Astrocyte of the spinal cord (primary cell): ENCODE data around the gene SIRT3.
"Not testable (repeated sequence)": the region's sequence is repeated elsewhere in the genome, so short reads cannot be mapped to it uniquely, and the experiment has no call there.

Source experiments
- DNase-seq: peaks from one replicate; pipeline ENCODE4 v3.0.0; 2011; ENCODE audit warnings: low read depth, low spot score
- H3K4me3 ChIP-seq: 2 replicates; pipeline ENCODE4 v1.5.1; 2011; ENCODE audit warnings: low read depth, mild to moderate bottlenecking, low read length, moderate library complexity
- in situ Hi-C: cut with HindIII; loops from 2 replicates; pipeline ENCODE4 v1.10.0; 2017; ENCODE audit warnings: low sequenced_read_pairs
- TF ChIP-seq, protein P1 (sequence below): IDR thresholded peaks from 2 replicates; pipeline ENCODE4 v1.5.1; 2012; ENCODE audit warnings: low read depth, mild to moderate bottlenecking, low read length, inconsistent platforms

Gene SIRT3

DNA sequence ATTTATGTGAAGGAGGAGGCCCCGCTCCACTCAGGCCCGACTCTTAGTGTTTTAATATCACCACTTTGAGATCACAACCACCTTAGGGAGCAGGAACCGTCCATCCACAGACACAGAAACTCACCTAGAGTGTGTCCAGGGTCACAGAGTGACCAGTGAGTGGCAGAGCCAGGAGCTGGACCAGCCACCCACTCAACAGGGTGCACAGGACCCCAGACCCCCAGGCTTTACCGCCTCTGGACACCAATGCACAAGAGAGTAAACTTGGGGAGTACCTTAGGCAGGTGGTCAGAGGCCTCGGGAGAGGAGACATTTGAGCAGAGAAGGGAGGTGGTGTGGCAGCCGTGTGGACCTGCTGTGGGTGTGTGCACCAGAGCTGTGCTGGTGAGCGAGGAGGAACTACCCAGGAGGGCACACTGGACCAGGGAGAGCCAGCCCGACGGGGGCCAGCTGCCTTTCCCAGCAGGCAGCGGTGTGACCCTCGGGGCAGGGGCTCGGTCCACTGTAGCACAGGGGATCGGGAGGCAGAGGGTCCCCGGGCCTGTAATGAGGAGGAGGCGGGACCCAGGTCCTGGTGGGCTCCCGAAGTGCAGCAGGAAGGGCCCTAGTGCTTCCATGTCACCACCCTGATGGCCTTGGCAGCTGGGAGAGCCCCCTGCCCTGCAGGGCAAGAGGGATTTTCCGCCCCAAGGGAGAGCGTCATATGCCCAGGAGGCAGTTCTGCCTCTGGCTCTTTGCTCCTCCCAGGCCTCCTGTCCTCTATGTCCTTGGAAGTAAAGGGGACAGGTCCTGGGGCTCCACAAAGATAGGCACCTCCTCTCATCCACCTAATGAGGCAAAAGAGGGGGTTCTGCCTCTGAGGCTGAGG is 34.5 kb upstream of the SIRT3 start:
- in situ Hi-C loops, result no loop called here
- TF ChIP-seq, protein P1, sequence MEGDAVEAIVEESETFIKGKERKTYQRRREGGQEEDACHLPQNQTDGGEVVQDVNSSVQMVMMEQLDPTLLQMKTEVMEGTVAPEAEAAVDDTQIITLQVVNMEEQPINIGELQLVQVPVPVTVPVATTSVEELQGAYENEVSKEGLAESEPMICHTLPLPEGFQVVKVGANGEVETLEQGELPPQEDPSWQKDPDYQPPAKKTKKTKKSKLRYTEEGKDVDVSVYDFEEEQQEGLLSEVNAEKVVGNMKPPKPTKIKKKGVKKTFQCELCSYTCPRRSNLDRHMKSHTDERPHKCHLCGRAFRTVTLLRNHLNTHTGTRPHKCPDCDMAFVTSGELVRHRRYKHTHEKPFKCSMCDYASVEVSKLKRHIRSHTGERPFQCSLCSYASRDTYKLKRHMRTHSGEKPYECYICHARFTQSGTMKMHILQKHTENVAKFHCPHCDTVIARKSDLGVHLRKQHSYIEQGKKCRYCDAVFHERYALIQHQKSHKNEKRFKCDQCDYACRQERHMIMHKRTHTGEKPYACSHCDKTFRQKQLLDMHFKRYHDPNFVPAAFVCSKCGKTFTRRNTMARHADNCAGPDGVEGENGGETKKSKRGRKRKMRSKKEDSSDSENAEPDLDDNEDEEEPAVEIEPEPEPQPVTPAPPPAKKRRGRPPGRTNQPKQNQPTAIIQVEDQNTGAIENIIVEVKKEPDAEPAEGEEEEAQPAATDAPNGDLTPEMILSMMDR, result no peak

GRCh38 chr11:269146-269890 is 33.2 kb upstream of the SIRT3 start:
- in situ Hi-C loops, result no loop called here
- no peak for DNase-seq
- H3K4me3 ChIP-seq, result no peak overlapping the region
- TF ChIP-seq, protein P1, result no peak

More for the DNA sequence above, 34.5 kb upstream of the SIRT3 start:
- DNase-seq, result no peak
- H3K4me3 ChIP-seq, result no peak overlapping the region

DNA sequence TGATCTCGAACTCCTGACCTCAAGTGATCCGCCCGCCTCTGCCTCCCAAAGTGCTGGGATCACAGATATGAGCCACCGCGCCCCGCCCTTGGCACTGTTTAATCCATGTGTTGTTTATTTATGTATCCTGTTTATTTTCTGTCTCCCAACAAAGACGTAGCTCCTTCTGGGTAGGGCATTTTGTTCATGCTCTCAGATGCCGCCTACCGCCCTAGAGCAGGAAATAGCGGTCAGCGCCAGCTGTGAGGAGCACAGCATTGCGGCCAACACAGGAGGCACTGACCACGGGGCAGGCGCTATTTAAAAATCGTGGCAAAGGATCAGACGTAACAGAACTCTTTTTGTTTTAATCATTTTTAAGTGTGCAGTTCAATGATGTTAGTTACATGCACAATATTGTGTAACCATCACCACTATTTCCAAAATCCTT is 32.6 kb upstream of the SIRT3 start:
- TF ChIP-seq, protein P1, result peak; percentile 2
- H3K4me3 ChIP-seq, in situ Hi-C loops: not testable (repeated sequence)
- peak; percentile 19 for DNase-seq

- TF ChIP-seq, protein P1, result no peak
- H3K4me3 ChIP-seq, result no peak overlapping the region
- in situ Hi-C loops, result no loop called here
- DNase-seq, result no peak
Measured at GRCh38 chr11:267491-267994, 31.4 kb upstream of the SIRT3 start.

DNA sequence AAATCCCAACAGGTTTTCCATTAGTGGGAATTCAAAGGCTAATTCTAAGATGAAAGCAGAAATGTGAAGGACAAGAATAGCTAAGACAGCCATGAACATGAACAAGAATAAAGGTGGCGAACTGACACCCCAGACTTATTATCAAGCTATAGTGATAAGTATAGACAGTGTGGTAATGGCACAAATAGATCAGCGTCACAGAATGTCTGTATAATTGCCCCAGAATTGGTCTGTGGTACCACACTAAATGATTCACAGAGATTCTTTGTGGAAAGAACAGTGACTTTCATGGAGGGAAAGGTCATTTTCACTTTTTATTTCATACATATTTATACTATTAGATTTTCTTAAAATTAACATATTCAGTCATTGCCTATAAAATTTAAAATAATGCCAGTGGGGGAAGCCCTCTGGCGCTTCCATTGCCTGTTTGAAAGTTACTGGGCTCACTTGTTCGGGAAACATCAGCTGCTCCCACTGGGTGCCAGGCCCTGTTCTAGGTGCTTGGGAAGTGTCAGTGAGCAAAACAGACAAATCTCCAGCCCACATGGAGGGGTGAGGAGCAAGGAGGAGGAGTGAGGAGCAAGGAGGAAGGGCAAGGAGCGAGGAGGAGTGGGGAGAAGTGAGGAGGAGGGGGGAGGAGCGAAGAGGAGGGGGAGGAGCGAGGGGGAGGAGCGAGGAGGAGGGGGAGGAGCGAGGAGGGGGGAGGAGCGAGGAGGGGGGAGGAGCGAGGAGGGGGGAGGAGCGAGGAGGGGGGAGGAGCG is 30.7 kb upstream of the SIRT3 start:
- in situ Hi-C loops, result no loop called here
- no peak for DNase-seq
- TF ChIP-seq, protein P1, result no peak
- no peak overlapping the region for H3K4me3 ChIP-seq

DNA sequence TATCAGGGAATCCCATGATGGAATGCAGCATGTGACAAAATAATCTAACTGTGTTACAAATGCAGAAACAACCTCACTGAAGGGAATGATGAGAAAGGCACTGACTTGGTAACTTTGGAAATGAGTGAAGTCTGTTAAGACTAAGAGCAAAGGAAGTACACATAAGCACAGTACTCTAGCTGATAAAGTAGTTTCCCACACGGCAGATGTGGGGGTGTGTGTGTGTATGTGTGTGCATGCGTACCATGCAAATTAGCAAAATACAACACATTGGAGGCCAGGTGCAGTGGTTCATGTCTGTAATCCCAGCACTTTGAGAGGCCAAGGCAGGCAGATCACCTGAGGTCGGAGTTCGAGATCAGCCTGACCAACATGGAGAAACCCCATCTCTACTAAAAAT is 25.5 kb upstream of the SIRT3 start:
- DNase-seq, result no peak
- H3K4me3 ChIP-seq, result no peak overlapping the region
- TF ChIP-seq, protein P1, result no peak
- in situ Hi-C loops, result no loop called here
